Measurements from ENCODE around the gene ZNF185.

ZNF185 gene

DNA sequence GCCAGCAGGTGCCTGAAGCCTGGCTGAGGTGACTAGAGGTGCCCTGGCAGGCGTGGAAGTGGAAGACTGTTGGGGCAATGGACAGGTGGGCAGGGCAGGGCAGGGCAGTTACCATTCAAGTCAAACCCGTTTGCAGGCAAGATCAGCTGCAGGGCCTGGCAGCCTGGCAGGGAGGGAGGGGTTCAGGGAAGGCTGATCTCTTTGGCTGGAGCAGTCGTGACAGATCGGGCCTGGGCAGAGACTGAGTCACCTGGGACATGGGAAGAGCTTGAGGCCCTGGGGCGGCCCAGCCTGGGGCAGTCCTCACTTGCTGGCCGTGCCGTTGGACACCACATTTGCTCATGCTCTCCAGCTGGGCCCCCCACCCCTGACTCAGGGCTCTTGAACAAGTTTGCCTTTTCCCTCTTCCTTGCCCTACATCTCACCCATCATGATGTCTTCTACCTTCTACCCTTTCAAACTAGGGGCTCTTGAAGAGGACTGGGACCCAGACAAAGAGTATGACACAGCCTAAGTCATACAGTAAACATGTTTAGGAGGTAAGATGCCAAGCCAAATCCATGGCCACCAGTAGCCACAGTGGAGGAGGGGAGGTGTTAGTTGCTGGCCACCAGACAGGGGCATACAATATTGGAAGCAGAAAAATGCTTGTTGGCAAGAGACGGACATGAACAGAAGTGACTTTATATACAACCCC lies 2.0 kb upstream of the ZNF185 start:
- TF ChIP-seq, protein P1, sequence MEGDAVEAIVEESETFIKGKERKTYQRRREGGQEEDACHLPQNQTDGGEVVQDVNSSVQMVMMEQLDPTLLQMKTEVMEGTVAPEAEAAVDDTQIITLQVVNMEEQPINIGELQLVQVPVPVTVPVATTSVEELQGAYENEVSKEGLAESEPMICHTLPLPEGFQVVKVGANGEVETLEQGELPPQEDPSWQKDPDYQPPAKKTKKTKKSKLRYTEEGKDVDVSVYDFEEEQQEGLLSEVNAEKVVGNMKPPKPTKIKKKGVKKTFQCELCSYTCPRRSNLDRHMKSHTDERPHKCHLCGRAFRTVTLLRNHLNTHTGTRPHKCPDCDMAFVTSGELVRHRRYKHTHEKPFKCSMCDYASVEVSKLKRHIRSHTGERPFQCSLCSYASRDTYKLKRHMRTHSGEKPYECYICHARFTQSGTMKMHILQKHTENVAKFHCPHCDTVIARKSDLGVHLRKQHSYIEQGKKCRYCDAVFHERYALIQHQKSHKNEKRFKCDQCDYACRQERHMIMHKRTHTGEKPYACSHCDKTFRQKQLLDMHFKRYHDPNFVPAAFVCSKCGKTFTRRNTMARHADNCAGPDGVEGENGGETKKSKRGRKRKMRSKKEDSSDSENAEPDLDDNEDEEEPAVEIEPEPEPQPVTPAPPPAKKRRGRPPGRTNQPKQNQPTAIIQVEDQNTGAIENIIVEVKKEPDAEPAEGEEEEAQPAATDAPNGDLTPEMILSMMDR (IDR thresholded peaks at IDR 0.05; ENCODE audit: extremely low read depth, missing control alignments), result no peak
- DNase-seq (ENCODE audit: low spot score), result no peak

DNA sequence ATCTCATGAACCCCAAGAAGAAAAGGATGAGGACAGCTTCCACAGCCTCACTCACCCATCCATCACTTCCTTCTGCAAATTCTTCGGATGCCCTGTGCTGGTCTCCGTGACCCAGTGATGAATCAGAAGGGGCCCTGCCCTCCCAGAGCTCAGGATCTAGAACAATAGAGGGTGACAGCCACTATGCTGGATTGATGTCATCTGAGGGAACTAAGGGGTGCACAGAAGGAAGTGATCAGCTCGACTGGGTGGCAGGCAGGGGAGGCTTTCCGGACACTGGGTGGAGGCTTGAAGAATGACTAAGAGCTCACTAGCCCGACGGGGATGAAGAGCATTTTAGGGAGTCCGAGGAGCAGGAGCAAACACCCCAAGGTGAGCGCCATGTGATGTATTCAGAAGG lies 1.4 kb upstream of the ZNF185 start:
- no peak for DNase-seq (ENCODE audit: low spot score)
- TF ChIP-seq, protein P1 (IDR thresholded peaks at IDR 0.05; ENCODE audit: extremely low read depth, missing control alignments), result no peak

DNA sequence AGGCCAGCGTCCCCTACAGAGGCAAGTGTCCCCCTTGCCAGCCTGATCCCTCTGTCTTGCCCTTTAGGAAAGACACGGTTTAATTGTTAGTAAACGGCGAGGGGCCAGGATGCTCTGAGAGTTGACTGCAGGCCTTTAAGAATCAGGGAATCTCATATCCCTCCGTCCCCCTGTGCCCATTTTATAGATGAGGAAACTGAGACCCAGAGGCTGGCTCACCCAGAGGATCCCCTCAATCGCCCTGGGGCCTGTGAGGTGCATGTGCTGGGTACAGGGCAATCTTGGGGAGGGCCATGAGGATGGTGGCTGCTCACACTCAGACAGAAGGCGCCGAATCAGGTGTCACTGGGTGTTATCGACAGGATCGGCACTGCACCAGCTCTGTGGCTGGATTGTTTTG lies 575 bp downstream of the ZNF185 start:
- TF ChIP-seq, protein P1 (IDR thresholded peaks at IDR 0.05; ENCODE audit: extremely low read depth, missing control alignments), result no peak
- no peak for DNase-seq (ENCODE audit: low spot score)

GRCh38 chrX:152899111-152899873 lies 1.4 kb downstream of the ZNF185 start:
- TF ChIP-seq, protein P1 (IDR thresholded peaks at IDR 0.05; ENCODE audit: extremely low read depth, missing control alignments), result no peak
- no peak for DNase-seq (ENCODE audit: low spot score)

- DNase-seq (ENCODE audit: low spot score), result no peak
- TF ChIP-seq, protein P1 (IDR thresholded peaks at IDR 0.05; ENCODE audit: extremely low read depth, missing control alignments), result no peak
Measured at GRCh38 chrX:152899874-152900719, 2.2 kb downstream of the ZNF185 start.

GRCh38 chrX:152900937-152901445 lies 3.1 kb downstream of the ZNF185 start:
- no peak for DNase-seq (ENCODE audit: low spot score)
- TF ChIP-seq, protein P1 (IDR thresholded peaks at IDR 0.05; ENCODE audit: extremely low read depth, missing control alignments), result no peak

All from GM20000 (cell line).